GM20000 (cell line): Measurements from ENCODE around the gene CCR3.

Experiments used
- DNase-seq: peaks from one replicate; pipeline ENCODE4 v3.0.0; 2012; ENCODE audit warnings: low spot score
- TF ChIP-seq, protein P1 (sequence below): IDR thresholded peaks from 2 replicates; pipeline ENCODE4 v1.5.1; 2012; ENCODE audit warnings: mild to moderate bottlenecking, control low read depth; ENCODE audit errors: extremely low read depth, missing control alignments

The CCR3 gene

DNA sequence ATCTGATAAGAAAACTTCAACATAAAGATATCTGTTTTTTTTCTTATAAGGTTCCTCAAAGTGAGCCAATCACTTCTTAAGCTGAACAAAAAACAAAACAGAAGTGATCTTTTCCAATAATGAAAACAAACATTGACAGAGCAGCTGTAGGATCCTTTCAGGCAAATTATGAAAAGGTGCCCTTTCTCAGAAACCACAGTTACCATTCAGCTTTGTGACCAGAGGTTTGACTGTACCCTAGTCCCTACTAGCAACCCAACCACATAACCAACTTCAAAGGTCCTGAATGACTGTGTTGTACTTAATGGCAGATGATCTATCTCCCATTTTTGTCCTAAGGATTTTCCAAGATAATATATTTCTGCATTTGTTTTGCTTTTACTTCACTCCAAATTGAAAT is 72.3 kb downstream of the CCR3 start:
- TF ChIP-seq, protein P1, sequence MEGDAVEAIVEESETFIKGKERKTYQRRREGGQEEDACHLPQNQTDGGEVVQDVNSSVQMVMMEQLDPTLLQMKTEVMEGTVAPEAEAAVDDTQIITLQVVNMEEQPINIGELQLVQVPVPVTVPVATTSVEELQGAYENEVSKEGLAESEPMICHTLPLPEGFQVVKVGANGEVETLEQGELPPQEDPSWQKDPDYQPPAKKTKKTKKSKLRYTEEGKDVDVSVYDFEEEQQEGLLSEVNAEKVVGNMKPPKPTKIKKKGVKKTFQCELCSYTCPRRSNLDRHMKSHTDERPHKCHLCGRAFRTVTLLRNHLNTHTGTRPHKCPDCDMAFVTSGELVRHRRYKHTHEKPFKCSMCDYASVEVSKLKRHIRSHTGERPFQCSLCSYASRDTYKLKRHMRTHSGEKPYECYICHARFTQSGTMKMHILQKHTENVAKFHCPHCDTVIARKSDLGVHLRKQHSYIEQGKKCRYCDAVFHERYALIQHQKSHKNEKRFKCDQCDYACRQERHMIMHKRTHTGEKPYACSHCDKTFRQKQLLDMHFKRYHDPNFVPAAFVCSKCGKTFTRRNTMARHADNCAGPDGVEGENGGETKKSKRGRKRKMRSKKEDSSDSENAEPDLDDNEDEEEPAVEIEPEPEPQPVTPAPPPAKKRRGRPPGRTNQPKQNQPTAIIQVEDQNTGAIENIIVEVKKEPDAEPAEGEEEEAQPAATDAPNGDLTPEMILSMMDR = no peak
- DNase-seq = no peak

DNA sequence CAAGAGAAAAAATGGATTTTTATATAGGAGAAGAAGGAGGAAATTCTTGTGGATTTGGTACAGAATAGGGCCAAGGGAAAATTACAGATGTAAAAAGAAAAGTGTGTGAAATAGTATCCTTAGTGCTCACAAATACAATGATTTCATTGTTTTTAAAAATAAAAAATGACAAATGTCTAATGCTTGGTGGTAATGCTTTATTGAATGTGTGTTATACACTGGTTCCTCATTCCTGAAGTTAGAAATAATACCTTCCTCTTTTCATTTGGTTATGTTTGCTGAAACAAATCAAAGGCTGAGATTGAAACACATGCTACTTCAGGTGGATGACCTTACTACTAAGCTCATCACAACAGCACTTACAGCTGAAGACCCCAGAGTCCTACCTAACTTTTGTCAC is 73.9 kb downstream of the CCR3 start:
- TF ChIP-seq, protein P1 = no peak
- DNase-seq = no peak
